Erythroblast (primary cell): Measurements from ENCODE around the gene NACAD.

ENCODE experiments used
- GATA1 ChIP-seq: IDR thresholded peaks from 2 replicates; pipeline ENCODE4 v1.6.1; 2011; ENCODE audit warnings: low read depth, mild to moderate bottlenecking, control low read depth, low read length, moderate library complexity
- POLR2A ChIP-seq: IDR thresholded peaks from 2 replicates; pipeline ENCODE4 v1.6.1; 2011; ENCODE audit warnings: mild to moderate bottlenecking, low read length

GRCh38 chr7:45118292-45118691 lies 29.5 kb upstream of the NACAD start:
- TF ChIP-seq POLR2A (no peak), GATA1 (no peak)
